GM12892 (cell line): ENCODE results near the gene ZC3H12C.

Experiments
- POLR2A ChIP-seq: IDR thresholded peaks from 2 replicates; pipeline ENCODE4 v1.6.1; 2011; ENCODE audit warnings: low read depth, low read length, control low read depth
- TAF1 ChIP-seq: IDR thresholded peaks from 2 replicates; pipeline ENCODE4 v1.6.1; 2011; ENCODE audit warnings: low read depth, mild to moderate bottlenecking, control low read depth, low read length, borderline replicate concordance

DNA sequence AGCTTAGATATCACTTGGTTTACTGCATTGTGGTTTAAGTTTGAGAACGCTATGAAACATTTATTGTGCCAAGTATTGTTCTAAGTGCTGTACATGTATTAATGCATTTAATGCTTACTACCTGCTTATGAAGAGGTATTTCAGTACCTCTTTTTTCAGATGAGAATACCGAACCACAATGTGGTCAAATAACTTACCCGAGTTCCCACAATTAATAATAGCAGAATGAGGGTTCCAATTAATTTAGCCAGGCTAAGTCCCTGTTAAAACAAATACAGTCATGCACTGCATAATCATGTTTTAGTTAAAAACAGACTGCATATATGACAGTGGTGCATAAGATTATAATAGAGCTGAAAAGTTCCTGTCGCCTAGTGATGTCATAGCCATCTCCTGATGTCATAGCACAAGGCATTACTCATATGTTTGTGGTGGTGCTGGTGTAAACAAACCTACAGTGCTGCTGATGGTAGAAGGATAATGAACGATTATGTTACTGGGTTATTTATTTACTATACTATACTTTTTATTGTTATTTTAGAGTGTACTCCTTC is 4.3 kb downstream of the ZC3H12C start:
- TF ChIP-seq TAF1 (no peak), POLR2A (peak; percentile 20; the same call in 1 of the 2 replicates)
